Upper lobe of left lung (tissue), 6 donors: ENCODE measurements around the gene CCDC85B. TPM values are rescaled to one million over a fixed set of nuclear protein-coding genes. Genes with fewer than 3 reads are reported as not detected.

Experiments
- ATAC-seq, 2 donors: fragments of 200-7000 bp; cut with Tn5 transposase; one replicate each; pipeline ENCODE4 v1.9.1; 2022; ENCODE audit warnings: mild to moderate bottlenecking in 2 of 2, moderate library complexity in 2 of 2; ENCODE audit not compliant: low FRiP score in 2 of 2
- DNase-seq, 2 donors: peaks; one replicate each; pipeline ENCODE4 v3.0.0-alpha.2; 2019 to 2020
- H3K27ac ChIP-seq, 4 donors: fragments of 200-600 bp; sonication (generic); one replicate each; pipeline ENCODE4 v1.5.1; 2016 to 2019
- H3K27me3 ChIP-seq, 4 donors: fragments of 200-600 bp; sonication (generic); one replicate each; pipeline ENCODE4 v1.5.1; 2017 to 2019
- H3K36me3 ChIP-seq, 4 donors: fragments of 200-600 bp; sonication (generic); one replicate each; pipeline ENCODE4 v1.5.1; 2016 to 2019
- H3K4me1 ChIP-seq, 4 donors: fragments of 200-600 bp; sonication (generic); one replicate each; pipeline ENCODE4 v1.5.1; 2018 to 2019
- H3K4me3 ChIP-seq, 4 donors: fragments of 200-600 bp; sonication (generic); one replicate each; pipeline ENCODE4 v1.5.1; 2017 to 2019; ENCODE audit warnings: mild to moderate bottlenecking in 2 of 4, moderate library complexity in 1 of 4
- H3K9me3 ChIP-seq, 4 donors: fragments of 200-600 bp; sonication (generic); one replicate each; pipeline ENCODE4 v1.5.1; 2018 to 2019
- EP300 ChIP-seq, 4 donors: sonication (generic); formaldehyde crosslinking; IDR thresholded peaks; one replicate each; pipeline ENCODE4 v1.5.1; 2017; ENCODE audit warnings: antibody characterized with exemption in 4 of 4, control low read depth in 2 of 4
- POLR2A ChIP-seq, 4 donors: fragments of 450-650 bp; IDR thresholded peaks; one replicate each; pipeline ENCODE4 v1.5.1; 2016 to 2017; ENCODE audit warnings: antibody characterized with exemption in 4 of 4, mild to moderate bottlenecking in 2 of 4
- POLR2AphosphoS5 ChIP-seq, 2 donors: sonication (generic); formaldehyde crosslinking; IDR thresholded peaks; one replicate each; pipeline ENCODE4 v1.5.1; 2017; ENCODE audit warnings: antibody characterized with exemption in 2 of 2
- WGBS, 2 donors: methylation state at CpG; one replicate each; pipeline ENCODE4 v1.1.5; 2017 to 2018; 5-methylcytosine and 5-hydroxymethylcytosine counted together
- total RNA-seq, 6 donors: library from RNA; depleted of rRNA in 4 of 6; stranded (reverse); fragments of >200 nt in 4 of 6; gene quantifications; one replicate each; pipeline versions ENCODE4 v1.1.0 to v1.2.1, GENCODE V29; 2016 to 2021
- TF ChIP-seq, protein P1 (sequence below), 6 experiments: fragments of 450-650 bp in 4 of 6; fragments of 200-600 bp in 2 of 6; sonication (generic) in 2 of 6; IDR thresholded peaks; one replicate each; pipeline ENCODE4 v1.5.1; 2016 to 2019; ENCODE audit warnings: antibody characterized with exemption in 6 of 6
- donor health status: DM: no; HTN: no; CAD: no; lungs with moderate emphysema.
- donor health status: DM: no; HTN: yes; CAD: no; lungs with severe emphysema.

Gene CCDC85B
- total RNA-seq, 6 donors from 2014 or later: 19.9 to 69.7 (median 37.2) TPM

GRCh38 chr11:65865550-65866172 lies 24.8 kb upstream of the CCDC85B start:
- peaks cover 16 to 86% (median 55%) of the 10 kb centered on the region in 4 donors for H3K36me3 ChIP-seq
- no peaks in the 10 kb centered on the region for H3K9me3 ChIP-seq
- no peaks in the 10 kb centered on the region for H3K27me3 ChIP-seq
- DNase-seq: no peak
- 89 to 90% methylated on average over 3 to 9 of the region's 9 CpGs for WGBS, 2 donors
- no peak overlapping the region for H3K4me3 ChIP-seq
- peaks cover 11 to 32% (median 20%) of the 10 kb centered on the region in 4 donors for H3K4me1 ChIP-seq
- H3K27ac ChIP-seq: no peak overlapping the region
- no peak for ATAC-seq
- TF ChIP-seq, protein P1, sequence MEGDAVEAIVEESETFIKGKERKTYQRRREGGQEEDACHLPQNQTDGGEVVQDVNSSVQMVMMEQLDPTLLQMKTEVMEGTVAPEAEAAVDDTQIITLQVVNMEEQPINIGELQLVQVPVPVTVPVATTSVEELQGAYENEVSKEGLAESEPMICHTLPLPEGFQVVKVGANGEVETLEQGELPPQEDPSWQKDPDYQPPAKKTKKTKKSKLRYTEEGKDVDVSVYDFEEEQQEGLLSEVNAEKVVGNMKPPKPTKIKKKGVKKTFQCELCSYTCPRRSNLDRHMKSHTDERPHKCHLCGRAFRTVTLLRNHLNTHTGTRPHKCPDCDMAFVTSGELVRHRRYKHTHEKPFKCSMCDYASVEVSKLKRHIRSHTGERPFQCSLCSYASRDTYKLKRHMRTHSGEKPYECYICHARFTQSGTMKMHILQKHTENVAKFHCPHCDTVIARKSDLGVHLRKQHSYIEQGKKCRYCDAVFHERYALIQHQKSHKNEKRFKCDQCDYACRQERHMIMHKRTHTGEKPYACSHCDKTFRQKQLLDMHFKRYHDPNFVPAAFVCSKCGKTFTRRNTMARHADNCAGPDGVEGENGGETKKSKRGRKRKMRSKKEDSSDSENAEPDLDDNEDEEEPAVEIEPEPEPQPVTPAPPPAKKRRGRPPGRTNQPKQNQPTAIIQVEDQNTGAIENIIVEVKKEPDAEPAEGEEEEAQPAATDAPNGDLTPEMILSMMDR (IDR thresholded peaks at IDR 0.05): no peak
- no peak for TF ChIP-seq POLR2A (IDR thresholded peaks at IDR 0.05)
- no peak for TF ChIP-seq POLR2AphosphoS5 (IDR thresholded peaks at IDR 0.05)
- no peak for TF ChIP-seq EP300 (IDR thresholded peaks at IDR 0.05)

DNA sequence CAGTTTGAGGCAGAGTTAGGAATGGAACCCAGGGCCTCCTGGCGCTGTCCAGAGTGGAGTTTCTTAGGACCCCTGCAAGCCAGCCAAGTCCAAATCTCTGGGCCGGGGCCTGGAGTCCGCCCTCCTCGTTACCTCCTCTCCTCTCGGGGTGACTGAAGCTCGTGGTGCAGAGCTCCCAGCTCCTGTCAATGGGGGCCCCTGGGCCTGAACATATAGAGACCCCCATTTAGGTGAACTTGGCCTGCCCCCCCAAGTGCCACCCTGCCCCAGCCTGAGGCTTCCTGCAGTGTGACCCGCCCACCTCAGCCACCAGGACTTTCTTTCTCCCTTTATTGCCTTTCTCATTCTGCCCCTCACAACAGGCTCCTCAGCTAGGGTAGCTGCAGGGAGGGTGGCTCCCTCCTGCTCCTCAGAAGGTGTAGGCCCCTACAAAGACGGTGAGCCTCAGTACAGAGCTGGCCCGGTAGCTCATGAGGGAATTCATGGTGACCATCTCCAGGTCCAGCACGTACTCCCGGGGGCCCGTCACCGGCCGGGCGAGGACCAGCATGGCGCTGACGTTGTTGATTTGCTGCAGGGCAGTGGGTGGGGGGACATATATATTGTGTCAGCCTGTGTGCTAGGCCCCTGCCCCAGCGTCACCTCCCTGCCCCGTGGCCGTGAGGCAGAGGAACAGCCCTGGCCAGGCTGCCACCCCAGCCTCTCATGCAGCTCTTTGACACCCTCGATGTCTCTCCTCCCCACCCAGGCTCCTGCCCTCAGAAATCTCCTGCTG lies 23.8 kb upstream of the CCDC85B start:
- Histone ChIP-seq H3K4me3 (no peak overlapping the region), H3K9me3 (no peaks in the 10 kb centered on the region), H3K36me3 (peaks cover 16 to 90% (median 55%) of the 10 kb centered on the region in 4 donors), H3K27me3 (no peaks in the 10 kb centered on the region), H3K27ac (no peak overlapping the region), H3K4me1 (peaks cover 12 to 32% (median 22%) of the 10 kb centered on the region in 4 donors)
- TF ChIP-seq POLR2AphosphoS5 (IDR thresholded peaks at IDR 0.05) (no peak), POLR2A (IDR thresholded peaks at IDR 0.05) (no peak), EP300 (IDR thresholded peaks at IDR 0.05) (no peak)
- TF ChIP-seq, protein P1 (IDR thresholded peaks at IDR 0.05): no peak
- 87% methylated on average over 18 to 20 of the region's 21 CpGs for WGBS, 2 donors
- peak in 1 of 2 donors; percentile 83 for DNase-seq
- ATAC-seq: no peak

- WGBS, 2 donors: 67 to 70% methylated on average over 29 of the region's 29 CpGs
Observed at GRCh38 chr11:65867284-65868071, 23.0 kb upstream of the CCDC85B start.

DNA sequence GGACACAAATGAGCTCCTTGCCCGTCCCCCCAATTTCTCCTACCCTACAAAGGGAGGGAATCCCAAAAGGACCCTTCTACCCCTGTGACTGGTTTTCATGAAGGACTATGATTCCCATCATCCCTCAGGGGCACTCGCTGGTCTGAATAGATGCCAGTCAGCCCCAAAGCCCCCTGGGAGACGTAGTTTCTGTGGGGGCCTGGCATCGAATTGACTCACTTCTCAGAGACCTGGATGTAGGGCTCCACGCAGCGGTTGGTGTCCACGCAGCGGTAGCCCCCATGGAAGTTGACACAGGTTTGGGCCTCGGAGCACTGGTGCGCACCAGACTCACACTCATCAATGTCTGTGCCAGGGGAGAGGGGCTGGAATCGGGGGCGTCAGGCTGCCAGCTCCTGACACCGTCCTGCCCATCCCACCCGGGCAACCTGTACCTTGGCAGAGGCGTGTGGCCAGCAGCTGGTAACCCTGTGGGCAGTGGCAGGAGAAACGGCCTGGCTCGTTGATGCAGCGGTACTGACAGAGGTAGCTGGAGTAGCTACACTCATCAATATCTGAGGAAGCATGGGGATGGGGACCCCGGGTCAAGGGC lies 22.3 kb upstream of the CCDC85B start:
- ATAC-seq (no peak), DNase-seq (peak in 1 of 2 donors; percentile 52)
- Histone ChIP-seq H3K4me1 (peaks cover 12 to 35% (median 22%) of the 10 kb centered on the region in 4 donors), H3K4me3 (no peak overlapping the region), H3K9me3 (no peaks in the 10 kb centered on the region), H3K36me3 (peaks cover 16 to 76% (median 43%) of the 10 kb centered on the region in 4 donors), H3K27me3 (no peaks in the 10 kb centered on the region), H3K27ac (no peak overlapping the region)
- 95 to 96% methylated on average over 16 to 19 of the region's 19 CpGs for WGBS, 2 donors
- TF ChIP-seq, protein P1 (IDR thresholded peaks at IDR 0.05): no peak
- TF ChIP-seq POLR2AphosphoS5 (IDR thresholded peaks at IDR 0.05) (no peak), EP300 (IDR thresholded peaks at IDR 0.05) (no peak), POLR2A (IDR thresholded peaks at IDR 0.05) (no peak)

More at GRCh38 chr11:65867284-65868071, 23.0 kb upstream of the CCDC85B start:
- no peak overlapping the region for H3K4me3 ChIP-seq
- H3K36me3 ChIP-seq: peaks cover 16 to 83% (median 49%) of the 10 kb centered on the region in 4 donors
- H3K27ac ChIP-seq: no peak overlapping the region
- ATAC-seq: no peak
- H3K9me3 ChIP-seq: no peaks in the 10 kb centered on the region
- peaks cover 12 to 32% (median 19%) of the 10 kb centered on the region in 4 donors for H3K4me1 ChIP-seq
- no peaks in the 10 kb centered on the region for H3K27me3 ChIP-seq
- DNase-seq: peak in 1 of 2 donors; percentile 86
- TF ChIP-seq, protein P1 (IDR thresholded peaks at IDR 0.05): no peak
- TF ChIP-seq POLR2A (IDR thresholded peaks at IDR 0.05) (no peak), POLR2AphosphoS5 (IDR thresholded peaks at IDR 0.05) (no peak), EP300 (IDR thresholded peaks at IDR 0.05) (no peak)
